GM12872 (cell line): ENCODE measurements around the gene GRIN2D.

Source experiments
- TF ChIP-seq, protein P1 (sequence below): IDR thresholded peaks from 3 replicates; pipeline ENCODE4 v1.5.1; 2011; ENCODE audit warnings: low read depth, mild to moderate bottlenecking, low read length, moderate library complexity; ENCODE audit not compliant: insufficient read depth

Gene GRIN2D

DNA sequence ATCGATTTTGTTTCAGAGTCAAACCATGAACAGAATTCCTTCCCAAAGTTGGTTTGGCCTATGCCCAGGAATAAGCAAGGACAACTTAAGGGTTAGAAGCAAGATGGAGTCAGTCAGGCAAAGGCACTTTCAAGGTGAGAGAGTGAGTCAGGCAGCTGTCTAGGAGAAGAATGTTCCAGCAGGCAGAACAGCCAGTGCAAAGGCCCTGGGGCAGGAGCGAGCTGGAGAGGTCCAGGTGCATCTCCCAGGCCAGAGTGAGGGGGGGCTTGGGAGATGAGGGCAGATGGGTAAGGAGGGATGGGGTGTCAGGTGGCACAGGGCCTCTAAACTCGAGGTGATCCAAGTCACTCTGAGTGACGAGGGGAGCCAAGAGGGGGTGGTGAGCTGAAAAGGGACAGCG is 43.1 kb downstream of the GRIN2D start:
- TF ChIP-seq, protein P1, sequence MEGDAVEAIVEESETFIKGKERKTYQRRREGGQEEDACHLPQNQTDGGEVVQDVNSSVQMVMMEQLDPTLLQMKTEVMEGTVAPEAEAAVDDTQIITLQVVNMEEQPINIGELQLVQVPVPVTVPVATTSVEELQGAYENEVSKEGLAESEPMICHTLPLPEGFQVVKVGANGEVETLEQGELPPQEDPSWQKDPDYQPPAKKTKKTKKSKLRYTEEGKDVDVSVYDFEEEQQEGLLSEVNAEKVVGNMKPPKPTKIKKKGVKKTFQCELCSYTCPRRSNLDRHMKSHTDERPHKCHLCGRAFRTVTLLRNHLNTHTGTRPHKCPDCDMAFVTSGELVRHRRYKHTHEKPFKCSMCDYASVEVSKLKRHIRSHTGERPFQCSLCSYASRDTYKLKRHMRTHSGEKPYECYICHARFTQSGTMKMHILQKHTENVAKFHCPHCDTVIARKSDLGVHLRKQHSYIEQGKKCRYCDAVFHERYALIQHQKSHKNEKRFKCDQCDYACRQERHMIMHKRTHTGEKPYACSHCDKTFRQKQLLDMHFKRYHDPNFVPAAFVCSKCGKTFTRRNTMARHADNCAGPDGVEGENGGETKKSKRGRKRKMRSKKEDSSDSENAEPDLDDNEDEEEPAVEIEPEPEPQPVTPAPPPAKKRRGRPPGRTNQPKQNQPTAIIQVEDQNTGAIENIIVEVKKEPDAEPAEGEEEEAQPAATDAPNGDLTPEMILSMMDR, result no peak

DNA sequence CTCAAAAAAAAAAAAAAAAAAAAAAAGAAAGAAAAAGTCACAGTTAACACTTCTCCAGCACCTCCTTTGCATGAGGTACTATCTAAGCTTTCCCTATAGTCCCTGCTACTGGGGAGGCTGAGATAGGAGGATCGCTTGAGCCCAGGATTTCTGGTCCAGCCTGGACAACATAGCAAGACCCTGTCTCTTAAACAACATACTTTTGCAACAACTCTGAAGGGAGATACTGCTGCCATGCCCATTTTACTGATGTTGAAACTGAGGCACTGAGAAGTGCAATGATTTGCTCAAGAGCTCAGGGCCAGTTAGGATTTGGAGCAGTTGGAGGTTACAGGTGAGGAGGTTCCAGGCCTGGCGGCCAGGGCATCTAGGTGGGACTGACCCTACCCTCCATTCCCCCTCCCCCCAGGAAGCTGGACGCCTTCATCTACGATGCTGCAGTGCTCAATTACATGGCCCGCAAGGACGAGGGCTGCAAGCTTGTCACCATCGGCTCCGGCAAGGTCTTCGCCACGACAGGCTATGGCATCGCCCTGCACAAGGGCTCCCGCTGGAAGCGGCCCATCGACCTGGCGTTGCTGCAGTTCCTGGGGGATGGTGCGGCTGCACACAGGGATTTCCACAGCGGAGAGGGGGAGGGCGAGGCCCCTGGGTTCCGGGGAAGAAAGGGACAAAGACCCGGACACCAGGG is 48.0 kb downstream of the GRIN2D start:
- TF ChIP-seq, protein P1, result no peak

DNA sequence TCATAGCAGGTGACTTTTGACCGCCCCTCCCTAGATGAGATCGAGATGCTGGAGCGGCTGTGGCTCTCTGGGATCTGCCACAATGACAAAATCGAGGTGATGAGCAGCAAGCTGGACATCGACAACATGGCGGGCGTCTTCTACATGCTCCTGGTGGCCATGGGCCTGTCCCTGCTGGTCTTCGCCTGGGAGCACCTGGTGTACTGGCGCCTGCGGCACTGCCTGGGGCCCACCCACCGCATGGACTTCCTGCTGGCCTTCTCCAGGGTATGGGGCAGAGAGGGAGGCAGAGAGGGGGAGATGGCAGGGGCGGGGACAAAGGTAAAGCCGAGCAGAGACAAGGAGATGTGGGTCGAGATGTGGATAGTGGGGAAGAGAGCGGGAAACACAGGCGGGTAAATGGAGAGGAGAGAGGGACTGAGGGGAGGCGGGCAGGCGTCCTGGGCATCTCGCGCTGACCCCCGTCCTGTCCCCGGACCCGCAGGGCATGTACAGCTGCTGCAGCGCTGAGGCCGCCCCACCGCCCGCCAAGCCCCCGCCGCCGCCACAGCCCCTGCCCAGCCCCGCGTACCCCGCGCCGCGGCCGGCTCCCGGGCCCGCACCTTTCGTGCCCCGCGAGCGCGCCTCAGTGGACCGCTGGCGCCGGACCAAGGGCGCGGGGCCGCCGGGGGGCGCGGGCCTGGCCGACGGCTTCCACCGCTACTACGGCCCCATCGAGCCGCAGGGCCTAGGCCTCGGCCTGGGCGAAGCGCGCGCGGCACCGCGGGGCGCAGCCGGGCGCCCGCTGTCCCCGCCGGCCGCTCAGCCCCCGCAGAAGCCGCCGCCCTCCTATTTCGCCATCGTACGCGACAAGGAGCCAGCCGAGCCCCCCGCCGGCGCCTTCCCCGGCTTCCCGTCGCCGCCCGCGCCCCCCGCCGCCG is 48.9 kb downstream of the GRIN2D start:
- TF ChIP-seq, protein P1, result no peak

DNA sequence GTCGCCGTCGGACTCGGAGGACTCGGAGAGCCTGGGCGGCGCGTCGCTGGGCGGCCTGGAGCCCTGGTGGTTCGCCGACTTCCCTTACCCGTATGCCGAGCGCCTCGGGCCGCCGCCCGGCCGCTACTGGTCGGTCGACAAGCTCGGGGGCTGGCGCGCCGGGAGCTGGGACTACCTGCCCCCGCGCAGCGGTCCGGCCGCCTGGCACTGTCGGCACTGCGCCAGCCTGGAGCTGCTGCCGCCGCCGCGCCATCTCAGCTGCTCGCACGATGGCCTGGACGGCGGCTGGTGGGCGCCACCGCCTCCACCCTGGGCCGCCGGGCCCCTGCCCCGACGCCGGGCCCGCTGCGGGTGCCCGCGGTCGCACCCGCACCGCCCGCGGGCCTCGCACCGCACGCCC is 49.8 kb downstream of the GRIN2D start:
- TF ChIP-seq, protein P1, result no peak
